Natural killer cell (primary cell): ENCODE measurements around the gene GIT2. TPM values are rescaled to one million over a fixed set of nuclear protein-coding genes. Genes with fewer than 3 reads are reported as not detected.

Experiments
- ATAC-seq, 3 donors: fragments of 150-1000 bp in 2 of 3; fragments of 200-7000 bp in 1 of 3; cut with Tn5 transposase; 1 replicate in 1 of 3; 2 replicates in 2 of 3; pipeline ENCODE4 v1.10.0; 2021; ENCODE audit warnings: mild to moderate bottlenecking in 2 of 3, moderate library complexity in 2 of 3
- DNase-seq, 2 donors: peaks; one replicate each; pipeline versions ENCODE4 v3.0.0 to v3.0.0-alpha.2; 2013 to 2021; ENCODE audit warnings: mixed read lengths in 1 of 2
- H3K27ac ChIP-seq: one replicate; pipeline ENCODE4 v1.5.1; 2013; ENCODE audit warnings: mild to moderate bottlenecking, low read length
- H3K27me3 ChIP-seq: one replicate; pipeline ENCODE4 v1.6.1; 2013; ENCODE audit warnings: low read length; ENCODE audit not compliant: control insufficient read depth, insufficient read depth
- H3K36me3 ChIP-seq: one replicate; pipeline ENCODE4 v1.6.1; 2013; ENCODE audit warnings: low read length; ENCODE audit not compliant: control insufficient read depth, insufficient read depth
- H3K4me1 ChIP-seq: one replicate; pipeline ENCODE4 v1.6.1; 2013; ENCODE audit warnings: low read length; ENCODE audit not compliant: control insufficient read depth, insufficient read depth
- H3K4me3 ChIP-seq: one replicate; pipeline ENCODE4 v1.5.1; 2013; ENCODE audit warnings: low read length
- H3K9me3 ChIP-seq: one replicate; pipeline ENCODE4 v1.6.1; 2013; ENCODE audit warnings: low read length; ENCODE audit not compliant: control insufficient read depth, insufficient read depth
- H3K27ac Mint-ChIP-seq, 2 donors: one replicate each; pipeline ENCODE4 v1.8.0; 2022; ENCODE audit warnings: mild to moderate bottlenecking in 2 of 2, mixed read lengths in 2 of 2, moderate library complexity in 1 of 2
- H3K27me3 Mint-ChIP-seq, 2 donors: one replicate each; pipeline ENCODE4 v1.8.0; 2022; ENCODE audit warnings: low read depth in 2 of 2, mixed read lengths in 2 of 2
- H3K36me3 Mint-ChIP-seq: one replicate; pipeline ENCODE4 v1.8.0; 2022; ENCODE audit warnings: mixed read lengths
- H3K4me1 Mint-ChIP-seq, 2 donors: one replicate each; pipeline ENCODE4 v1.8.0; 2022; ENCODE audit warnings: mixed read lengths in 2 of 2
- H3K4me3 Mint-ChIP-seq: one replicate; pipeline ENCODE4 v1.8.0; 2022; ENCODE audit warnings: mild to moderate bottlenecking, moderate library complexity, mixed read lengths
- H3K9me3 Mint-ChIP-seq, 2 donors: one replicate each; pipeline ENCODE4 v1.8.0; 2022; ENCODE audit warnings: mixed read lengths in 2 of 2
- CTCF ChIP-seq: fragments of 200-600 bp; IDR thresholded peaks from one replicate; pipeline ENCODE4 v1.8.0; 2022; ENCODE audit warnings: antibody characterized with exemption
- WGBS: methylation state at CpG from one replicate; pipeline ENCODE4 v1.1.7; 2013; ENCODE audit warnings: missing lambda C conversion rate; ENCODE audit not compliant: insufficient coverage; 5-methylcytosine and 5-hydroxymethylcytosine counted together
- intact Hi-C: fragments of 100-400 bp; cut with micrococcal nuclease; formaldehyde crosslinking; loops from one replicate; pipeline ENCODE4 v1.14.2; 2022
- total RNA-seq, 4 donors: library from RNA; stranded (reverse); fragments of 120-200 nt in 1 of 4; gene quantifications; one replicate each; pipeline versions ENCODE4 v1.2.3 to v1.2.4, GENCODE V29; 2013 to 2022

Gene GIT2
- total RNA-seq, 3 donors from 2014 or later (not counting 1 experiment from before 2014, with no cell fraction given): 98.8 to 118 (median 117) TPM

GRCh38 chr12:109963743-109964429 is 32.3 kb downstream of the GIT2 start:
- H3K27me3 Mint-ChIP-seq: no peaks in the 10 kb centered on the region
- H3K27me3 ChIP-seq: no peaks in the 10 kb centered on the region
- H3K9me3 ChIP-seq: no peaks in the 10 kb centered on the region
- H3K27ac Mint-ChIP-seq: peak overlapping the region in 1 of 2 donors; percentile 72
- no peak overlapping the region for H3K27ac ChIP-seq
- no peak overlapping the region for H3K4me3 ChIP-seq
- ATAC-seq: no peak
- no peak for DNase-seq
- H3K9me3 Mint-ChIP-seq: no peaks in the 10 kb centered on the region
- 100% methylated on average over 3 of the region's 4 CpGs for WGBS
- H3K4me1 Mint-ChIP-seq: peaks cover 6 to 12% of the 10 kb centered on the region in 2 donors
- H3K36me3 ChIP-seq: peaks cover 83% of the 10 kb centered on the region
- TF ChIP-seq CTCF: no peak
- H3K36me3 Mint-ChIP-seq: peaks cover 13% of the 10 kb centered on the region
- no peaks in the 10 kb centered on the region for H3K4me1 ChIP-seq
- no peak overlapping the region for H3K4me3 Mint-ChIP-seq
- intact Hi-C loops: no loop called here

- TF ChIP-seq CTCF: no peak
- Histone ChIP-seq H3K36me3 (peaks cover 89% of the 10 kb centered on the region), H3K9me3 (no peaks in the 10 kb centered on the region), H3K4me3 (no peak overlapping the region), H3K4me1 (no peaks in the 10 kb centered on the region), H3K27ac (no peak overlapping the region), H3K27me3 (no peaks in the 10 kb centered on the region)
- Mint-ChIP-seq H3K27ac (peak overlapping the region in 1 of 2 donors; percentile 39), H3K36me3 (peaks cover 13% of the 10 kb centered on the region), H3K27me3 (no peaks in the 10 kb centered on the region), H3K4me1 (peaks cover 6 to 12% of the 10 kb centered on the region in 2 donors), H3K4me3 (no peak overlapping the region), H3K9me3 (no peaks in the 10 kb centered on the region)
- intact Hi-C loops: no loop called here
- ATAC-seq (no peak), DNase-seq (no peak)
- 100% methylated on average over 1 of the region's 1 CpG for WGBS
These were observed 32.8 kb downstream of the GIT2 start for GRCh38 chr12:109963330-109963729.

- Histone ChIP-seq H3K27me3 (no peaks in the 10 kb centered on the region), H3K4me1 (no peaks in the 10 kb centered on the region), H3K4me3 (no peak overlapping the region), H3K36me3 (peaks cover 82% of the 10 kb centered on the region), H3K9me3 (no peaks in the 10 kb centered on the region), H3K27ac (no peak overlapping the region)
- DNase-seq (no peak), ATAC-seq (no peak)
- Mint-ChIP-seq H3K36me3 (peaks cover 13% of the 10 kb centered on the region), H3K4me1 (peaks cover 5 to 6% of the 10 kb centered on the region in 2 donors), H3K27me3 (no peaks in the 10 kb centered on the region), H3K9me3 (no peaks in the 10 kb centered on the region), H3K27ac (no peak overlapping the region), H3K4me3 (no peak overlapping the region)
- TF ChIP-seq CTCF: no peak
- 75% methylated on average over 3 of the region's 3 CpGs for WGBS
- intact Hi-C loops: no loop called here
These were observed 33.8 kb downstream of the GIT2 start for GRCh38 chr12:109962398-109962797.

- WGBS: 95% methylated on average over 6 of the region's 6 CpGs
- Mint-ChIP-seq H3K36me3 (peaks cover 11% of the 10 kb centered on the region), H3K4me3 (no peak overlapping the region), H3K27ac (peak overlapping the region in 1 of 2 donors; percentile 27), H3K9me3 (no peaks in the 10 kb centered on the region), H3K4me1 (peaks cover 5 to 6% of the 10 kb centered on the region in 2 donors), H3K27me3 (no peaks in the 10 kb centered on the region)
- intact Hi-C loops: no loop called here
- Histone ChIP-seq H3K27me3 (no peaks in the 10 kb centered on the region), H3K27ac (no peak overlapping the region), H3K9me3 (no peaks in the 10 kb centered on the region), H3K4me3 (no peak overlapping the region), H3K36me3 (peaks cover 79% of the 10 kb centered on the region), H3K4me1 (no peaks in the 10 kb centered on the region)
- no peak for DNase-seq
- no peak for ATAC-seq
- TF ChIP-seq CTCF: no peak
These were observed 34.6 kb downstream of the GIT2 start for GRCh38 chr12:109961612-109962011.
